ENCODE measurements around the gene NEURL1B. TPM values are rescaled to one million over a fixed set of nuclear protein-coding genes. Genes with fewer than 3 reads are reported as not detected.

NEURL1B gene
- total and polyA plus RNA-seq, 10 of the 15 experiments (the other 5 are each of a cell fraction or from before 2014, with no cell fraction given), result 0.04 to 0.28 (median 0.05) TPM; not detected in 4

DNA sequence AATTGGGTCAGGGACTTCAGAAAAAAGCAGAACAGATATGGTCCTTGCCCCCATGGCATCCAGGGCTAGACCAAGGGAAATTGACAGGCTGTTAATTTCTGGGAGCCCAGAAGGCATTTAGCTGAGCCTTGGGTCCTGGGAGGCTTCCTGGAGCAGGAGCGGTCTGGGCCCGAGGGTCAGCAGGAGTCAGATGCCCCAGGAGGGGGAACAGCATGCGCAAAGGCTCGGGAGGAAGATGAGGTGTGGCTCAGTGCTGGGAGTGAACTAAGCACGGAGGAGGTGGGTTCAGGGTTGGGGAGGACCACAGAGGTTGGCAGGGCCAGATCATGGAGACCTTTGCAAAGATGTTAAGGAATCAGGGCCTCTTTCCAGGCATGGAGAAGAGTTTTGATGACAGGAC, 48.2 kb upstream of the NEURL1B start:
- DNase-seq (ENCODE audit: low read depth, low spot score), result no peak
- no peak overlapping the region for H2AFZ ChIP-seq (ENCODE audit: control insufficient read depth, low read depth, low read length)
- no peaks in the 10 kb centered on the region for H3K36me3 ChIP-seq (ENCODE audit: control insufficient read depth in 2 of 2, insufficient read depth in 2 of 2, low read length in 1 of 2)
- ChIA-PET SMC1A (ENCODE audit: uncharacterized antibody, unreplicated experiment) (no interaction called here), POLR2A (no interaction called here), CTCF (no interaction called here), RAD21 (ENCODE audit: unreplicated experiment) (no interaction called here)
- 32% methylated on average over 5 of the region's 5 CpGs for WGBS (ENCODE audit: insufficient coverage, insufficient replicate concordance, low lambda C conversion rate, missing lambda C conversion rate)
- ATAC-seq, result no peak
- no peaks in the 10 kb centered on the region for H3K4me1 ChIP-seq (ENCODE audit: control insufficient read depth, insufficient read depth, low read length)
- H3K9me3 ChIP-seq (replicated peaks; ENCODE audit: control insufficient read depth, insufficient read depth, low read length), result no peaks in the 10 kb centered on the region
- H3K27me3 ChIP-seq (replicated peaks in 1 of 2; ENCODE audit: control insufficient read depth in 2 of 2, insufficient read depth in 2 of 2, low read length in 1 of 2), result peaks cover 0 to 2% of the 10 kb centered on the region in 2 experiments; a peak in 1 of 4 replicates
- no peak for FAIRE-seq
- H4K20me1 ChIP-seq (ENCODE audit: control insufficient read depth, insufficient read depth), result no peaks in the 10 kb centered on the region
- in situ Hi-C loops (cut with MboI), result no loop called here
- no TSS peak for BruUV-seq (replicated peaks)
- intact Hi-C loops (cut with micrococcal nuclease; ENCODE audit: unreplicated experiment), result no loop called here
- no peaks in the 10 kb centered on the region for H3K79me2 ChIP-seq (ENCODE audit: control insufficient read depth, insufficient read depth, low read length)
- H3K4me2 ChIP-seq (ENCODE audit: control insufficient read depth, insufficient read depth), result no peak overlapping the region
- no peak overlapping the region for H3K27ac ChIP-seq (ENCODE audit: control insufficient read depth, insufficient read depth)
- no peak for TF ChIP-seq NFXL1 (IDR thresholded peaks at IDR 0.05; ENCODE audit: borderline replicate concordance)
- TF ChIP-seq, protein P1, sequence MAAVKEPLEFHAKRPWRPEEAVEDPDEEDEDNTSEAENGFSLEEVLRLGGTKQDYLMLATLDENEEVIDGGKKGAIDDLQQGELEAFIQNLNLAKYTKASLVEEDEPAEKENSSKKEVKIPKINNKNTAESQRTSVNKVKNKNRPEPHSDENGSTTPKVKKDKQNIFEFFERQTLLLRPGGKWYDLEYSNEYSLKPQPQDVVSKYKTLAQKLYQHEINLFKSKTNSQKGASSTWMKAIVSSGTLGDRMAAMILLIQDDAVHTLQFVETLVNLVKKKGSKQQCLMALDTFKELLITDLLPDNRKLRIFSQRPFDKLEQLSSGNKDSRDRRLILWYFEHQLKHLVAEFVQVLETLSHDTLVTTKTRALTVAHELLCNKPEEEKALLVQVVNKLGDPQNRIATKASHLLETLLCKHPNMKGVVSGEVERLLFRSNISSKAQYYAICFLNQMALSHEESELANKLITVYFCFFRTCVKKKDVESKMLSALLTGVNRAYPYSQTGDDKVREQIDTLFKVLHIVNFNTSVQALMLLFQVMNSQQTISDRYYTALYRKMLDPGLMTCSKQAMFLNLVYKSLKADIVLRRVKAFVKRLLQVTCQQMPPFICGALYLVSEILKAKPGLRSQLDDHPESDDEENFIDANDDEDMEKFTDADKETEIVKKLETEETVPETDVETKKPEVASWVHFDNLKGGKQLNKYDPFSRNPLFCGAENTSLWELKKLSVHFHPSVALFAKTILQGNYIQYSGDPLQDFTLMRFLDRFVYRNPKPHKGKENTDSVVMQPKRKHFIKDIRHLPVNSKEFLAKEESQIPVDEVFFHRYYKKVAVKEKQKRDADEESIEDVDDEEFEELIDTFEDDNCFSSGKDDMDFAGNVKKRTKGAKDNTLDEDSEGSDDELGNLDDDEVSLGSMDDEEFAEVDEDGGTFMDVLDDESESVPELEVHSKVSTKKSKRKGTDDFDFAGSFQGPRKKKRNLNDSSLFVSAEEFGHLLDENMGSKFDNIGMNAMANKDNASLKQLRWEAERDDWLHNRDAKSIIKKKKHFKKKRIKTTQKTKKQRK (IDR thresholded peaks at IDR 0.05; ENCODE audit: low read depth, low read length), result no peak
- H3K4me3 ChIP-seq, result no peak overlapping the region
- H3K9ac ChIP-seq (ENCODE audit: control insufficient read depth, insufficient read depth, low read length), result no peak overlapping the region

DNA sequence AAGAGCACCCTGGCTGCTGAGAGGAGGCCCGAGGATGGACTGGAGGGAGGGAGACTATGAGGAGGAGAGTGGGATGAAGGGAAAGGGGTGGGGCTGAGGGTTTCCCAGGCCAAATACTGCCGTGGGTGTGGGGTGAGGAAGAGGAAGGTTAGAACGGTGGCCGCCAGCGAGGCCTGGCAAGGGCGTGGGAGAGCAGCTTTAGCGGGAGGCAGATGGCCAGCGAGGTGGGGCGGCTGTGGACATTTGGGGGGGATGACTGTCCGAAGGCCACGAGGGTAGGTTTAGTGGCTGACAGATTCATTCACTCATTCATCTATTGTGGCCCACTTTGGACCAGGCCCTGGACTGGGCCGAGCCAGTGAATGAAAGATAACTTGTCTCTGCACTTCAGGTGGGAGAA, 47.8 kb upstream of the NEURL1B start:
- FAIRE-seq (no peak), ATAC-seq (no peak), DNase-seq (ENCODE audit: low read depth, low spot score) (no peak)
- CTCF ChIA-PET, result no interaction called here
- RAD21 ChIA-PET (ENCODE audit: unreplicated experiment), result no interaction called here
- Histone ChIP-seq H3K27ac (ENCODE audit: control insufficient read depth, insufficient read depth) (no peak overlapping the region), H3K4me2 (ENCODE audit: control insufficient read depth, insufficient read depth) (no peak overlapping the region), H2AFZ (ENCODE audit: control insufficient read depth, low read depth, low read length) (no peak overlapping the region), H3K9ac (ENCODE audit: control insufficient read depth, insufficient read depth, low read length) (no peak overlapping the region), H4K20me1 (ENCODE audit: control insufficient read depth, insufficient read depth) (no peaks in the 10 kb centered on the region), H3K4me3 (no peak overlapping the region), H3K4me1 (ENCODE audit: control insufficient read depth, insufficient read depth, low read length) (no peaks in the 10 kb centered on the region), H3K9me3 (replicated peaks; ENCODE audit: control insufficient read depth, insufficient read depth, low read length) (no peaks in the 10 kb centered on the region), H3K27me3 (replicated peaks in 1 of 2; ENCODE audit: control insufficient read depth in 2 of 2, insufficient read depth in 2 of 2, low read length in 1 of 2) (peaks cover 0 to 2% of the 10 kb centered on the region in 2 experiments; a peak in 1 of 4 replicates), H3K79me2 (ENCODE audit: control insufficient read depth, insufficient read depth, low read length) (no peaks in the 10 kb centered on the region), H3K36me3 (ENCODE audit: control insufficient read depth in 2 of 2, insufficient read depth in 2 of 2, low read length in 1 of 2) (no peaks in the 10 kb centered on the region)
- no TSS peak for BruUV-seq (replicated peaks)
- SMC1A ChIA-PET (ENCODE audit: uncharacterized antibody, unreplicated experiment), result no interaction called here
- 40% methylated on average over 12 of the region's 12 CpGs for WGBS (ENCODE audit: insufficient coverage, insufficient replicate concordance, low lambda C conversion rate, missing lambda C conversion rate)
- in situ Hi-C loops (cut with MboI), result no loop called here
- POLR2A ChIA-PET, result no interaction called here
- intact Hi-C loops (cut with micrococcal nuclease; ENCODE audit: unreplicated experiment), result no loop called here
- TF ChIP-seq NFXL1 (IDR thresholded peaks at IDR 0.05; ENCODE audit: borderline replicate concordance) (no peak), IRF5 (IDR thresholded peaks at IDR 0.05; ENCODE audit: borderline replicate concordance) (no peak), CREB1 (IDR thresholded peaks at IDR 0.05; ENCODE audit: low read depth) (no peak), WRNIP1 (IDR thresholded peaks at IDR 0.05; ENCODE audit: borderline replicate concordance, low read depth, low read length) (no peak), SMAD5 (IDR thresholded peaks at IDR 0.05; ENCODE audit: low read depth) (no peak), SIN3A (IDR thresholded peaks at IDR 0.05; ENCODE audit: low read depth, low read length) (no peak), NKRF (conservative IDR thresholded peaks at IDR 0.05) (no peak), SMC3 (IDR thresholded peaks at IDR 0.05; ENCODE audit: borderline replicate concordance, low read length) (no peak)
- TF ChIP-seq, protein P2, sequence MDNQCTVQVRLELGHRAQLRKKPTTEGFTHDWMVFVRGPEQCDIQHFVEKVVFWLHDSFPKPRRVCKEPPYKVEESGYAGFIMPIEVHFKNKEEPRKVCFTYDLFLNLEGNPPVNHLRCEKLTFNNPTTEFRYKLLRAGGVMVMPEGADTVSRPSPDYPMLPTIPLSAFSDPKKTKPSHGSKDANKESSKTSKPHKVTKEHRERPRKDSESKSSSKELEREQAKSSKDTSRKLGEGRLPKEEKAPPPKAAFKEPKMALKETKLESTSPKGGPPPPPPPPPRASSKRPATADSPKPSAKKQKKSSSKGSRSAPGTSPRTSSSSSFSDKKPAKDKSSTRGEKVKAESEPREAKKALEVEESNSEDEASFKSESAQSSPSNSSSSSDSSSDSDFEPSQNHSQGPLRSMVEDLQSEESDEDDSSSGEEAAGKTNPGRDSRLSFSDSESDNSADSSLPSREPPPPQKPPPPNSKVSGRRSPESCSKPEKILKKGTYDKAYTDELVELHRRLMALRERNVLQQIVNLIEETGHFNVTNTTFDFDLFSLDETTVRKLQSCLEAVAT (IDR thresholded peaks at IDR 0.05), result no peak
